ENCODE results near the gene SOX15. TPM values are rescaled to one million over a fixed set of nuclear protein-coding genes. Genes with fewer than 3 reads are reported as not detected.

Gene SOX15
- total and polyA plus RNA-seq, 2 of the 13 experiments (the other 11 are each of a cell fraction or from before 2014, with no cell fraction given): 0.07 to 0.18 TPM

DNA sequence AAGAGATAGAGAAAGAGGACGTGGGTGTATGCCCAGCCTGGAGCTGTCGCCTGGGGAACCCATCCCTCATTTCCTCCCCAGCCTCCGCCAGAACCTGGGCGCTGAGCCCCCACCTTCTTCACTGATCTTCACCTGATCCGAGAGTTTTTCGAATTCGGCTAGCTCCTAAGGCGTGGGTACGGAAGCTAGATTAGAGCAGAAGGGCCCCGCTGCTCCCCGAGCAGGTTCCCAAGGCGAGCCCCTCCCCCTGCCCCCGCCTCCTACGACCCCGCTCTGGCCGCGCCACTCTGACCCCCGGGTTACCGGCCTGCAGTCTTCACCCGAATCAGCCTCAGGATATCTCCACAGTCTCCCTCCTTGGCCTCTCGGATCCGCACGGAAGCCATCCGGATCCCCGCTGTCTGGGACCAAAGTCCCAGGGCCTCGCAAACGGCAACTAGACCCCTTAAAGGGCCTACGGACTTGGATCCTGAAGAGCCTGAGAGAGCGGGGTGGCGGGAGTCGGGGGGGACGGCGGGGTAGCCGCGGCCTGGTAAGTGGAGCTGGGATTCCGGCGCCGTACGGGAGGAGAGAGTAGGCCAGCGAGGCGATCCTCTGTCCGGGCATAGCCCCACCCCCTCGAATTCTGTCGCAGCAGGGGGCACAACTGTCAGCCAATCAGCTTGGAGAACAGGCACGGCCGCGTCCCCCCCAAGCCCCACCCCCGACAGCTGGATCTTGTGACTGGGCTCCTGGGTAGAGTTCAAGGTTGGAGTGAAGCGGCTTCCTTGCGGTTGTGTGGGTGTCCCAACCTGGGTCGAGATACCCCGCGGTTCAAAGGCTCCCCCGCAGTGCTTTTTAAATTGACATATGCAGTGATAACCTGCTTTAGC is 37.6 kb upstream of the SOX15 start, which contains the start of gene SAT2 (continued):
- peak; percentile 66 for TF ChIP-seq ZMYM4 (CRISPR knock-in tag; IDR thresholded peaks at IDR 0.05)
- TF ChIP-seq, protein P1, sequence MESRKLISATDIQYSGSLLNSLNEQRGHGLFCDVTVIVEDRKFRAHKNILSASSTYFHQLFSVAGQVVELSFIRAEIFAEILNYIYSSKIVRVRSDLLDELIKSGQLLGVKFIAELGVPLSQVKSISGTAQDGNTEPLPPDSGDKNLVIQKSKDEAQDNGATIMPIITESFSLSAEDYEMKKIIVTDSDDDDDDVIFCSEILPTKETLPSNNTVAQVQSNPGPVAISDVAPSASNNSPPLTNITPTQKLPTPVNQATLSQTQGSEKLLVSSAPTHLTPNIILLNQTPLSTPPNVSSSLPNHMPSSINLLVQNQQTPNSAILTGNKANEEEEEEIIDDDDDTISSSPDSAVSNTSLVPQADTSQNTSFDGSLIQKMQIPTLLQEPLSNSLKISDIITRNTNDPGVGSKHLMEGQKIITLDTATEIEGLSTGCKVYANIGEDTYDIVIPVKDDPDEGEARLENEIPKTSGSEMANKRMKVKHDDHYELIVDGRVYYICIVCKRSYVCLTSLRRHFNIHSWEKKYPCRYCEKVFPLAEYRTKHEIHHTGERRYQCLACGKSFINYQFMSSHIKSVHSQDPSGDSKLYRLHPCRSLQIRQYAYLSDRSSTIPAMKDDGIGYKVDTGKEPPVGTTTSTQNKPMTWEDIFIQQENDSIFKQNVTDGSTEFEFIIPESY (CRISPR knock-in tag; IDR thresholded peaks at IDR 0.05): no peak
- TF ChIP-seq ZNF564 (CRISPR knock-in tag; IDR thresholded peaks at IDR 0.05): no peak
- TF ChIP-seq SAFB2 (CRISPR knock-in tag; IDR thresholded peaks at IDR 0.05; ENCODE audit: borderline replicate concordance, low read depth): no peak
- TF ChIP-seq NR2C2 (CRISPR knock-in tag; IDR thresholded peaks at IDR 0.05; ENCODE audit: borderline replicate concordance): peak; percentile 78
- TF ChIP-seq ZFX (CRISPR knock-in tag; IDR thresholded peaks at IDR 0.05; ENCODE audit: low read depth): peak; percentile 97
- TF ChIP-seq, protein P2, sequence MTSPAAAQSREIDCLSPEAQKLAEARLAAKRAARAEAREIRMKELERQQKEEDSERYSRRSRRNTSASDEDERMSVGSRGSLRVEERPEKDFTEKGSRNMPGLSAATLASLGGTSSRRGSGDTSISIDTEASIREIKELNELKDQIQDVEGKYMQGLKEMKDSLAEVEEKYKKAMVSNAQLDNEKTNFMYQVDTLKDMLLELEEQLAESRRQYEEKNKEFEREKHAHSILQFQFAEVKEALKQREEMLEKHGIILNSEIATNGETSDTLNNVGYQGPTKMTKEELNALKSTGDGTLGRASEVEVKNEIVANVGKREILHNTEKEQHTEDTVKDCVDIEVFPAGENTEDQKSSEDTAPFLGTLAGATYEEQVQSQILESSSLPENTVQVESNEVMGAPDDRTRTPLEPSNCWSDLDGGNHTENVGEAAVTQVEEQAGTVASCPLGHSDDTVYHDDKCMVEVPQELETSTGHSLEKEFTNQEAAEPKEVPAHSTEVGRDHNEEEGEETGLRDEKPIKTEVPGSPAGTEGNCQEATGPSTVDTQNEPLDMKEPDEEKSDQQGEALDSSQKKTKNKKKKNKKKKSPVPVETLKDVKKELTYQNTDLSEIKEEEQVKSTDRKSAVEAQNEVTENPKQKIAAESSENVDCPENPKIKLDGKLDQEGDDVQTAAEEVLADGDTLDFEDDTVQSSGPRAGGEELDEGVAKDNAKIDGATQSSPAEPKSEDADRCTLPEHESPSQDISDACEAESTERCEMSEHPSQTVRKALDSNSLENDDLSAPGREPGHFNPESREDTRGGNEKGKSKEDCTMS (CRISPR knock-in tag; conservative IDR thresholded peaks at IDR 0.05): no peak
- no peak for TF ChIP-seq MBNL3 (CRISPR knock-in tag; conservative IDR thresholded peaks at IDR 0.05)
- TF ChIP-seq ZNF362 (CRISPR knock-in tag; IDR thresholded peaks at IDR 0.05; ENCODE audit: borderline replicate concordance): no peak
- TF ChIP-seq, protein P3, sequence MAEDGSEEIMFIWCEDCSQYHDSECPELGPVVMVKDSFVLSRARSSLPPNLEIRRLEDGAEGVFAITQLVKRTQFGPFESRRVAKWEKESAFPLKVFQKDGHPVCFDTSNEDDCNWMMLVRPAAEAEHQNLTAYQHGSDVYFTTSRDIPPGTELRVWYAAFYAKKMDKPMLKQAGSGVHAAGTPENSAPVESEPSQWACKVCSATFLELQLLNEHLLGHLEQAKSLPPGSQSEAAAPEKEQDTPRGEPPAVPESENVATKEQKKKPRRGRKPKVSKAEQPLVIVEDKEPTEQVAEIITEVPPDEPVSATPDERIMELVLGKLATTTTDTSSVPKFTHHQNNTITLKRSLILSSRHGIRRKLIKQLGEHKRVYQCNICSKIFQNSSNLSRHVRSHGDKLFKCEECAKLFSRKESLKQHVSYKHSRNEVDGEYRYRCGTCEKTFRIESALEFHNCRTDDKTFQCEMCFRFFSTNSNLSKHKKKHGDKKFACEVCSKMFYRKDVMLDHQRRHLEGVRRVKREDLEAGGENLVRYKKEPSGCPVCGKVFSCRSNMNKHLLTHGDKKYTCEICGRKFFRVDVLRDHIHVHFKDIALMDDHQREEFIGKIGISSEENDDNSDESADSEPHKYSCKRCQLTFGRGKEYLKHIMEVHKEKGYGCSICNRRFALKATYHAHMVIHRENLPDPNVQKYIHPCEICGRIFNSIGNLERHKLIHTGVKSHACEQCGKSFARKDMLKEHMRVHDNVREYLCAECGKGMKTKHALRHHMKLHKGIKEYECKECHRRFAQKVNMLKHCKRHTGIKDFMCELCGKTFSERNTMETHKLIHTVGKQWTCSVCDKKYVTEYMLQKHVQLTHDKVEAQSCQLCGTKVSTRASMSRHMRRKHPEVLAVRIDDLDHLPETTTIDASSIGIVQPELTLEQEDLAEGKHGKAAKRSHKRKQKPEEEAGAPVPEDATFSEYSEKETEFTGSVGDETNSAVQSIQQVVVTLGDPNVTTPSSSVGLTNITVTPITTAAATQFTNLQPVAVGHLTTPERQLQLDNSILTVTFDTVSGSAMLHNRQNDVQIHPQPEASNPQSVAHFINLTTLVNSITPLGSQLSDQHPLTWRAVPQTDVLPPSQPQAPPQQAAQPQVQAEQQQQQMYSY (CRISPR knock-in tag; IDR thresholded peaks at IDR 0.05): 0 out of 2 replicates have a peak, but pooled peaks have one; percentile 43
- no peak; the same call in 1 of the 2 replicates for TF ChIP-seq HNF1A (IDR thresholded peaks at IDR 0.05; ENCODE audit: low read depth)
- peak; percentile 49; the same call in 1 of the 2 replicates for TF ChIP-seq HNF1A (CRISPR knock-in tag; IDR thresholded peaks at IDR 0.05; ENCODE audit: borderline replicate concordance)
- TF ChIP-seq JARID2 (CRISPR knock-in tag; IDR thresholded peaks at IDR 0.05; ENCODE audit: insufficient replicate concordance): no peak

All from HepG2 (cell line).